HAP-1 (cell line): ENCODE data around the gene FMNL2.

Source experiments
- DNase-seq, 2 experiments: peaks; one replicate each; pipeline ENCODE4 v3.0.0-alpha.2; 2016 to 2020; ENCODE audit warnings: low spot score in 2 of 2
- H3K27me3 ChIP-seq: fragments of 250-450 bp; sonication (Bioruptor Pico); 2 replicates; pipeline ENCODE4 v1.5.1; 2020; ENCODE audit warnings: low read depth, mild to moderate bottlenecking, moderate library complexity
- H3K36me3 ChIP-seq: fragments of 250-450 bp; sonication (Bioruptor Pico); replicated peaks from 2 replicates; pipeline ENCODE4 v1.5.1; 2020; ENCODE audit warnings: mild to moderate bottlenecking
- H3K4me1 ChIP-seq: fragments of 250-450 bp; sonication (Bioruptor Pico); 2 replicates; pipeline ENCODE4 v1.5.1; 2020; ENCODE audit warnings: mild to moderate bottlenecking
- H3K4me3 ChIP-seq: fragments of 250-450 bp; sonication (Bioruptor Pico); 2 replicates; pipeline ENCODE4 v1.5.1; 2020; ENCODE audit warnings: mild to moderate bottlenecking, moderate library complexity
- H3K9me3 ChIP-seq: fragments of 250-450 bp; sonication (Bioruptor Pico); 2 replicates; pipeline ENCODE4 v1.5.1; 2020; ENCODE audit warnings: mild to moderate bottlenecking, moderate library complexity
- in situ Hi-C: fragments of 300-500 bp; cut with MboI; formaldehyde crosslinking; loops from 3 replicates; pipeline ENCODE4 v1.14.3; 2020; ENCODE audit warnings: low sequenced_read_pairs, inconsistent platforms, mixed read lengths

Gene FMNL2

DNA sequence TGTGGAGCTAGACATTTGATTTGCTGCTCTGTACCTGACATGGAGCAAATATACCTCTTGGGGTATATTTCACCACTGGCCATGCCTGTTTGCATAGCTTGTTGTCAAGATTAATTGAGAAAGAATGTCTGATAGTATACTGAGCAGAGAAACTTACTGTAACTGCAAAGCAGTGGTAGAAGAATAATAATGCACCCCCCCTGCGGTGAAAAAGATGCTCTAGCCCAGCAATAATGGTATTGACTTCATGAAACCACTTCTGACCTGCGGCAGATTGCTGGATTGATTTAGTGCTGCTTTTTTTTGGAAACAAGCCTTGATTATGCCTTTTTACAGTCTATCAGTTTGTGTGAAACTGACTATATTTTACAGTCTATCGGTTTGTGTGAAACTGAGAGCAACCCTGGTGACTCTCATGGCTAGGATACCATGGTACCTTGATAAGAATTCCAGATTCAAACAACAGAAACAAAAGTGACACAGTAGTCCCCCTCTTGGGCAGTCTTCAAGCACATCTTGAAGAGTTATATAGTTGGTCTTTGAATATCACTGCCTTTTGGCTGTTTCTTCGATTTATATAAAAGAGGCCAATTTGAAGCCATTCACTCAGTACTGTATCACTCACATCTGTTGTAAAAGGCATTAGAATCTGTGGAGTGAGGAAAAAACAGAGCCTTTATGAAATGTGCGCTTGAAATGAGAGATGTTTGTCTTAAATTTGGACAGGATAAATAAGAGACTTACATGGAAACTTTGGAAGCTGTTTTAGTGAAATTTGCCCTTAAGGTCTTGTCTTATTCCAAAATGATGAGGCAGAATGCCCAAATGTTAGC is 102.5 kb downstream of the FMNL2 start:
- Histone ChIP-seq H3K4me3 (no peak overlapping the region), H3K4me1 (peaks cover 15% of the 10 kb centered on the region), H3K27me3 (no peaks in the 10 kb centered on the region), H3K36me3 (no peaks in the 10 kb centered on the region), H3K9me3 (no peaks in the 10 kb centered on the region)
- in situ Hi-C loops: no loop called here
- no peak for DNase-seq

DNA sequence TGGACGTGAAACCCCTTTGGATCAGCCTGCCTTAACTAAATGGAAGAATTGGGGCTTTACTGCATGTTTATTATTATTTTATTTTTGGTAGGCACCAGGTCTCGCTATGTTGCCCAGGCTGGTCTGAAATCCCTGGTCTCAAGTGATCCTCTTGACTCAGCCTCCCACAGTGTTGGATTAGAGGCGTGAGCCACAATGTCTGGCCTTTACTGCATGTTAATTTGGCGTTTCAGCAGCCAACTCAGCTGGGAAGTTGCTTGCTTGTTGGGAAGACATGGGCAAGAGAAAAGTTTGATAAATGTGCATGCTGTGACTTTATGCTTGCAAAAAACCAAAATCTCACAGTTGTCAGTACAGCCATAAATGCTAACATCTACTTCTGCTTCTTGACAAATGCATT is 105.1 kb downstream of the FMNL2 start:
- H3K27me3 ChIP-seq: no peaks in the 10 kb centered on the region
- DNase-seq: no peak
- in situ Hi-C loops: no loop called here
- H3K9me3 ChIP-seq: no peaks in the 10 kb centered on the region
- no peaks in the 10 kb centered on the region for H3K36me3 ChIP-seq
- no peak overlapping the region for H3K4me3 ChIP-seq
- peaks cover 7% of the 10 kb centered on the region; the same call in 1 of the 2 replicates for H3K4me1 ChIP-seq

DNA sequence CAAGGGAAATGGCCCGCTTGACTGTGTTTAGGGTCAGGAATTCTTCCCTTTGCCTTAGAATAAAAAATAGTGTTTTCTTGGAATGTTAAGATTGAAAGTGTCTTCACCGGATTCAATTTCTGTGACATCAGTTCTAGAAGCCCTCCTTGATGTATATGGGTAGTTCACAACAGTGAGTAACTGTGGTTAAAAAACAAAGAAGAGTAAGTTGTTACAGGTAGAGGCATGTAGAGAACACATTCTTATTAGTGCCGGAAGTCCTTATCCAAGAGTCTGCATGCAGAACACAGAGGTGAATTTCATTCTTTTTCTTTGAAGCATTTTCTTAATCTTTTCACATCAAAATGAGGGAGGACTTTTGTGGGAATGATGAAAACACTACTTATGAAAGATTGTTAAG is 105.5 kb downstream of the FMNL2 start:
- H3K4me1 ChIP-seq: peaks cover 7% of the 10 kb centered on the region; the same call in 1 of the 2 replicates
- in situ Hi-C loops: no loop called here
- H3K4me3 ChIP-seq: no peak overlapping the region
- no peaks in the 10 kb centered on the region for H3K9me3 ChIP-seq
- no peaks in the 10 kb centered on the region for H3K36me3 ChIP-seq
- no peak for DNase-seq
- H3K27me3 ChIP-seq: no peaks in the 10 kb centered on the region

DNA sequence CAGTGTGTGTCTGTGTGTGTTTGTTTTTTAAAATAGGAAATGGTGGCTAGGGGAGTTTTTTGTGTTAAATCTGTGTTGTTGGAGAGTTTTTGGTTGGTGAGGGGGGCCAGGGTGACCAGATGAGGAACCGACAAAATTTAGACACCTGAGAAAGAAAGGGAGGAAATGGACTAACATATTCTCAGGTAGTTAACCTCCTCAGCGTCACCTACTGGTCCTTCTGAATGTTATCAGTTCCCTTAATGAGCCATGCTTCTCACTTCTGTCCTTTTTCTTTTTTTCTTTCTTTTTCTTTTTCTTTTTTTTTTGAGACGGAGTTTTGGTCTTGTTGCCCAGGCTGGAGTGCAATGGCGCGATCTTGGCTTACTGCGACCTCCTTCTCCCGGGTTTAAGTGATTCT is 107.0 kb downstream of the FMNL2 start:
- no peak overlapping the region for H3K4me3 ChIP-seq
- H3K9me3 ChIP-seq: no peaks in the 10 kb centered on the region
- DNase-seq: no peak
- no peaks in the 10 kb centered on the region for H3K36me3 ChIP-seq
- in situ Hi-C loops: no loop called here
- H3K27me3 ChIP-seq: no peaks in the 10 kb centered on the region
- peaks cover 3% of the 10 kb centered on the region; the same call in 1 of the 2 replicates for H3K4me1 ChIP-seq

DNA sequence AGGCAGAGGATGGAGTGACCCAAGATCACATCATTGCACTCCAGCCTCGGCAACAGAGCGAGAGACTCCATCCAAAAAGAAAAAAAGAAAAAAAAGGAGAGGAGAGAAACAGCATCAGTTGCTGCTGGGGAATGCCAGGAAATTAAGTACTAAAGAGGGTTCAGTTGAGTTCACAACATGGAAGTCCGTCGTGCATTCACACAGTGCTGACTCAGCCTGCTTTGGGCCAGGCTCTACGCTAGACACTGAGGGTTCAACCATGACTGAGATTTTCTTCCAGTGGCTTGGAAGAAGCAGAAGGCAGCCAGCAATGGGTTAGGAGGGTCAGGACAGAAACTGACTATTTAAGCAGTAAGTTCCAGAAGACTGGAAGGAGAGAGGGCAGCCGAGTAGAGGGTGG is 108.8 kb downstream of the FMNL2 start:
- in situ Hi-C loops: no loop called here
- H3K27me3 ChIP-seq: no peaks in the 10 kb centered on the region
- H3K4me1 ChIP-seq: no peaks in the 10 kb centered on the region
- no peaks in the 10 kb centered on the region for H3K9me3 ChIP-seq
- DNase-seq: no peak
- H3K36me3 ChIP-seq: no peaks in the 10 kb centered on the region
- H3K4me3 ChIP-seq: no peak overlapping the region

DNA sequence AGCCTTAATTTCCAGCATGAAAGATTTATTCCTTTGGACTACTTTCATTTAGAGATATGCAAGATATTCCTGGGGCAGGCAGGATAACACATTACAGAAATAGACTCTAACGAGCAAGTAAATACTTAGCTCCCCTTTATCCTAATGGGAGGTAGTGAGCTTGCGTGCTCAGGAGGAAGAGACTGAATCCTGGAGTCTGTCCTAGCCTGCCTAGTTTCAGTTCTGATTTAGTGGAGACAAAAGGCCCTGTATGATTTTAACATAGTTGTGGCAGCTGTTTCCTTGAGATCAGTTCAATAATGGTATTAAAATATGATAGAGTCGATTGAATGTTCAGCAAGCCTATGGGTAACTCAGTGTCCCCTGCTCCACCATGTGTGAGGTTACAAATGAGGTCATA is 109.5 kb downstream of the FMNL2 start:
- in situ Hi-C loops: no loop called here
- Histone ChIP-seq H3K9me3 (no peaks in the 10 kb centered on the region), H3K4me3 (no peak overlapping the region), H3K4me1 (no peaks in the 10 kb centered on the region), H3K27me3 (no peaks in the 10 kb centered on the region), H3K36me3 (no peaks in the 10 kb centered on the region)
- DNase-seq: no peak

DNA sequence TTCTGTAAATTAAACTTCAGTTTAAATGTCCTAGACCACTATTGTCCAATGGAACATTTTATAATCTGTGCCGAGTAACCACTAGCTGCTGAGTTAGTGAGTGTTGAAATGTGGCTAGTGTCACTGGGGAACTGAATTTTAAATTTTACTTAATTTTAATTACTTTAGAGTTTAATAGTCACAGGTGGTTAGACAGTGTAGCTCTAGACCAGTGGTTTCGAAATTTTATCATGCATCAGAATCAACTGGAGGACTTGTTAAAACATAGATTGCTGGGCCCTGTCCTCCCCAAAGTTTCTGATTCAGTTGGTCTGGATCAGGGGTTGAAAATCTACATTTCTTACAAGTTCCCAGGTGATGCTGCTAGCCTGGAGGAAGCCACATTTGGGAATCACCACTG is 110.4 kb downstream of the FMNL2 start:
- Histone ChIP-seq H3K36me3 (no peaks in the 10 kb centered on the region), H3K27me3 (no peaks in the 10 kb centered on the region), H3K4me3 (no peak overlapping the region), H3K4me1 (no peaks in the 10 kb centered on the region), H3K9me3 (no peaks in the 10 kb centered on the region)
- DNase-seq: no peak
- in situ Hi-C loops: no loop called here

DNA sequence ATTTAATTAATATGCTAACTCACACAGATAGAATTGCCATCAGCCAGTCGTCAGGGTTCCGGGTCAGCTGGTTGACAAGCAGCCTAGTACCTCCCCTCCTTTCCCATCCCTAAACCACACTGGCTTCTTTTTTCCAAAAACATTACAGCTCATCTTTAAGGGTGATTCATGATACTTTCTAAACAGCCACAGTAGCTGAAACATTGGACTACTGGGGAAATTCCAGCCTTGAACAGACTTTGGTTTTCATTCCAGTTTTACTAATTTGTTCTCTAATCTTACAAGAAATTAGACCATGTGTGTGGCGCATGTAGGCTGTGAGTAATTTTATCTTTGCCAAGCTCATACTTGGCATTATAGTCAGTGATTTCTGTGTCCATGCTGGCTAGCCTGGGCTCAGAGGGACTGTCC is 110.8 kb downstream of the FMNL2 start:
- Histone ChIP-seq H3K9me3 (no peaks in the 10 kb centered on the region), H3K27me3 (no peaks in the 10 kb centered on the region), H3K4me1 (no peaks in the 10 kb centered on the region), H3K36me3 (no peaks in the 10 kb centered on the region), H3K4me3 (no peak overlapping the region)
- in situ Hi-C loops: no loop called here
- DNase-seq: no peak

DNA sequence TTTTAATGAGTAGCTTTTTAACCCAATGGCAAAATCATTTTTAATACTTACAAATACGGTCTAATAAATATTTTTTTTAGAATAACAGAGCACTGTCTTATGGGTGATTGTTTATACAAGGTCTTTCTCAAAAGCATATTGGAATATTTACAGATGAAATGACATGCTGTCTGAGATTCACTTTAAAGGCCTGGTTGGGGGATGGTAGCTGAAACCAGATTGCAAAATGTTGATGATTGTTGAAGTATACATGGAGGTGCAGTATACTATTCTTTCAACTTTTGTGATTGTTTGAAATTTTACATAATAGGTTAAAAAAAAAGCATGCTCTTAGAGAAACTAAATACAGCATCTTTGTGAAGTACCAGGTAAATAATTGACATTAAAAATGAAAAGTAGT is 111.2 kb downstream of the FMNL2 start:
- DNase-seq: no peak
- Histone ChIP-seq H3K9me3 (no peaks in the 10 kb centered on the region), H3K4me1 (no peaks in the 10 kb centered on the region), H3K27me3 (no peaks in the 10 kb centered on the region), H3K4me3 (no peak overlapping the region), H3K36me3 (no peaks in the 10 kb centered on the region)
- in situ Hi-C loops: no loop called here

DNA sequence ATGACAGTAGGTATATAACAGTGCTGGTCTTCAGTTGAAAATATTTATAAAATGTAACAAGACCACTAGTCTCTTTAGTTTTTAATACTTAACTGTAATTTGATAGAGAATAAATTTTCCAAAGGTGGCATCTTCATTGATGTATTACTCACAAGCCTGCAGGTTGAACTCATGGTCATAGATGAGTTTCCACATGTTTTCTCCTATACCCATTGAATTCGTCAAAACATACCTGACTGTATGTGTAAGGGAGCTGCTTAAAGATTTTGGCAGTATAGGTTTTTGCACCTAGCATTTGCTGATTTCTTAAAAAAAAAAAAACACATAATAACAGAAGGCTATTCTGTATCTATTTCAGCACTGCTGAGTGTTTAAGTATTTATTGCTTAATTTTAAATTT is 112.9 kb downstream of the FMNL2 start:
- no peaks in the 10 kb centered on the region for H3K9me3 ChIP-seq
- no peak overlapping the region for H3K4me3 ChIP-seq
- in situ Hi-C loops: no loop called here
- no peak for DNase-seq
- H3K36me3 ChIP-seq: no peaks in the 10 kb centered on the region
- H3K27me3 ChIP-seq: no peaks in the 10 kb centered on the region
- peaks cover 3% of the 10 kb centered on the region for H3K4me1 ChIP-seq

DNA sequence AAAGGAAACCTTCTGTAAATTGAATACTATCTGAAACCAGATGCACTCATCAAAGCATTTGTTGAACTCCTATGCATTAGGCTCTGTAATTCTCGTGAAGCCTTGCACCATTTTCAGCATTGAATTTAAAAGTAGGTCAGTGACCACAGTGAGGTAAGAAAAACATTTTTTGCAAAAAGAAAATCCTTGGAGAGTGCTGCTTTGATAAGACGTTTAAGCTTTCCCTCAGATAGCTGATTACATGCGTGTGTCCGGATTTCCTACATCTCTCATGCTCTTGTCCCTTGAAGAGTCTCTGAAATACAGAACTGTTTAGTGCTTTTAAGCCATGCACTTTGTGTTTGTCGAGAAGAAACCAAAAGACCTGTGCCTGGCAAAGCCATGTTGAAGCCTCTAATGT is 113.6 kb downstream of the FMNL2 start:
- Histone ChIP-seq H3K36me3 (no peaks in the 10 kb centered on the region), H3K4me1 (peaks cover 11% of the 10 kb centered on the region), H3K27me3 (no peaks in the 10 kb centered on the region), H3K4me3 (no peak overlapping the region), H3K9me3 (no peaks in the 10 kb centered on the region)
- in situ Hi-C loops: no loop called here
- no peak for DNase-seq

DNA sequence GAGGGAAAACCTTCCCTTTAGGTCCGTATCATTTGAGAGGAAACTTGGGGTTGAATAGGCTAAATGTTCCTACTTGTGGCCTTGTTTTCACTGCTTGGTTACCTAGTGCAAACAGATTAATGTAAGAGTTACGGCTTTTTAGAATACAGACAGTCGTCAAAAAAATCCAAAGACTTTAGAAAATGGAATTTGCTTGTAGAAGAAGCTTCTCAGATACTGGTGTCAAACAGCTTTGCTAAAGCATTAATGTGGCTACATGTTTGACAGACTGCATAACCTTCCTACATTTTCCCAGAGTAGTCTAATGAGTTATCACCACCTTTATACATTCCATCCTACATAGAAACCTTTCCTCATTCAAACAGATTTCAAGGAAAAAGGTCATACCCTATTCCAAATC is 114.6 kb downstream of the FMNL2 start:
- in situ Hi-C loops: no loop called here
- H3K4me1 ChIP-seq: peaks cover 12% of the 10 kb centered on the region

DNA sequence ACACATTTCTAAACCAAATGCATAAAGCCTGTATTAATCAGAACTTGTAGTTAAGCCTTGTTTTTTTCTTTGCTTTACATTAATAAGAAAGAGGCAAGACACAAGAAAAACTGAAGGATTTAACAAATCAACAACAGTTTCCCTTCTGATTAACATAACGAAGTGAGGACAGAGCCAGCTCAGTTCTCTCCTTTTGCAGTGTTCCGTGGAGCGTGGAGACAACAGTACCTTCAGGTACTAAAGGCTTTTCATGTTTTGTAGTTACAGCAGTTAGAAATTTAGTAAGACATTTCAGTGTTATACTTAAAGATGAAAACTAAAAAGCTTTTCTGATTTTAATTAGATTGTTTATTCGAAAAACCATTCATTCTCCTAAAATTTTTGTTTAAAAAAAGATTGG is 115.2 kb downstream of the FMNL2 start:
- Histone ChIP-seq H3K4me3 (no peak overlapping the region), H3K9me3 (no peaks in the 10 kb centered on the region), H3K36me3 (no peaks in the 10 kb centered on the region), H3K27me3 (no peaks in the 10 kb centered on the region), H3K4me1 (peaks cover 12% of the 10 kb centered on the region)
- in situ Hi-C loops: no loop called here
- DNase-seq: no peak

More for the DNA sequence above, 114.6 kb downstream of the FMNL2 start:
- DNase-seq: no peak
- no peaks in the 10 kb centered on the region for H3K9me3 ChIP-seq
- no peak overlapping the region for H3K4me3 ChIP-seq
- no peaks in the 10 kb centered on the region for H3K27me3 ChIP-seq
- no peaks in the 10 kb centered on the region for H3K36me3 ChIP-seq

DNA sequence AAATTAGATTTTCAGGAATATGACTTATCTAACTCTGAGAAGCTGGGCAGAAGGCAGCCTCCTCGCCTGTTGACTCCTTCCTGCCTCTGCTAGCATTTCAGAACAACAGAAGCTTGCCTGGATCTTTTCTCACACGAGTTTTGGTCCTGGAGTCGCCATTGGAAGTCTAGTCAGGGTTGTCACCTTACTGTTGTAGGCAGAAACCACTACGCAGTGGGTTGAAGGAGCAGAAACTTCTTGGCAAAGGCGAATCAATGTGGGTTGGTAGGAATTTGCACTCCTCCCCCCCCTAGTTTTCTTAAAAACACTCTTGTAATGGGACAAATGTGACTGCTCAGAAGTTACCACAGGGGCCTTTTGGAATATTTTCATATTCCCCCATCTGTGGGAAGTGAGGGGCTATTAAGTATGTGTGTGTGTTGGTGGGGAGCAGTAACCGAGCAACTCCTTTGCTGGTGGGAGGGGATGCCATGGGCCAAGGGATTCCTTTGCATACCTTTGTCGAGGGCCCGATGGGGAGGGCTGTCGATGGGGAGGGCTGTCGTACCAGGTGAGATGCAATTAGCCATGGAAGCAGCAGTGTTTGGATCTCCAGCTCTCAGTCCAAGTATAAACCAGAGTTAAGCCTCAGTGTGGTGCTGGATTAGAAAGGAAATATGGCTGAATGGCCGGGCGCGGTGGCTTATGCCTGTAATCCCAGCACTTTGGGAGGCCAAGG is 117.4 kb downstream of the FMNL2 start:
- Histone ChIP-seq H3K4me1 (peaks cover 12% of the 10 kb centered on the region), H3K4me3 (no peak overlapping the region), H3K27me3 (no peaks in the 10 kb centered on the region), H3K36me3 (no peaks in the 10 kb centered on the region), H3K9me3 (no peaks in the 10 kb centered on the region)
- in situ Hi-C loops: no loop called here
- DNase-seq: no peak
